ENCODE measurements around the gene KCTD16. TPM values are rescaled to one million over a fixed set of nuclear protein-coding genes. Genes with fewer than 3 reads are reported as not detected.

The KCTD16 gene
- total and polyA plus RNA-seq, 7 experiments from 2014 or later: 0.07 to 0.22 (median 0.13) TPM; not detected in 4

- no peak for DNase-seq
- no peaks in the 10 kb centered on the region for H3K9me3 ChIP-seq (ENCODE audit: control insufficient read depth in 2 of 3, low read length in 3 of 3)
- ChIA-PET POLR2A (no interaction called here), CTCF (no interaction called here)
- no peak overlapping the region for H3K4me3 ChIP-seq (ENCODE audit: low read length)
- H3K36me3 Mint-ChIP-seq: no peaks in the 10 kb centered on the region
- H3K27ac Mint-ChIP-seq: no peak overlapping the region
- no peaks in the 10 kb centered on the region for H3K36me3 ChIP-seq (ENCODE audit: control insufficient read depth in 2 of 3, insufficient read depth in 3 of 3, low read length in 3 of 3)
- H3K4me1 ChIP-seq (ENCODE audit: control insufficient read depth in 2 of 2, insufficient read depth in 2 of 2, low read length in 2 of 2): no peaks in the 10 kb centered on the region
- H3K4me3 Mint-ChIP-seq: no peak overlapping the region
- no peaks in the 10 kb centered on the region for H3K4me1 Mint-ChIP-seq
- intact Hi-C loops (cut with micrococcal nuclease): no loop called here
- no peaks in the 10 kb centered on the region for H3K27me3 ChIP-seq (ENCODE audit: control insufficient read depth in 2 of 2, insufficient read depth in 2 of 2, low read length in 2 of 2)
- ATAC-seq: no peak
- peaks cover 0 to 28% (median 11%) of the 10 kb centered on the region in 5 donors for H3K27me3 Mint-ChIP-seq
- H3K9me3 Mint-ChIP-seq: peaks cover 0 to 18% (median 2%) of the 10 kb centered on the region in 11 donors
- H3K27ac ChIP-seq (ENCODE audit: low read depth, low read length): no peak overlapping the region
Measured at GRCh38 chr5:144275329-144275728, 104.7 kb downstream of the KCTD16 start.

- ChIA-PET POLR2A (no interaction called here), CTCF (no interaction called here)
- DNase-seq (no peak), ATAC-seq (no peak)
- Histone ChIP-seq H3K4me1 (ENCODE audit: control insufficient read depth in 2 of 2, insufficient read depth in 2 of 2, low read length in 2 of 2) (no peaks in the 10 kb centered on the region), H3K36me3 (ENCODE audit: control insufficient read depth in 2 of 3, insufficient read depth in 3 of 3, low read length in 3 of 3) (no peaks in the 10 kb centered on the region), H3K4me3 (ENCODE audit: low read length) (no peak overlapping the region), H3K27me3 (ENCODE audit: control insufficient read depth in 2 of 2, insufficient read depth in 2 of 2, low read length in 2 of 2) (no peaks in the 10 kb centered on the region), H3K9me3 (ENCODE audit: control insufficient read depth in 2 of 3, low read length in 3 of 3) (no peaks in the 10 kb centered on the region), H3K27ac (ENCODE audit: low read depth, low read length) (no peak overlapping the region)
- H3K27me3 Mint-ChIP-seq: peaks cover 0 to 32% (median 11%) of the 10 kb centered on the region in 5 donors
- no peak overlapping the region for H3K27ac Mint-ChIP-seq
- H3K9me3 Mint-ChIP-seq: peaks cover 0 to 17% (median 2%) of the 10 kb centered on the region in 11 donors
- intact Hi-C loops (cut with micrococcal nuclease): no loop called here
- no peaks in the 10 kb centered on the region for H3K4me1 Mint-ChIP-seq
- no peaks in the 10 kb centered on the region for H3K36me3 Mint-ChIP-seq
- H3K4me3 Mint-ChIP-seq: no peak overlapping the region
Measured at GRCh38 chr5:144276034-144276822, 105.6 kb downstream of the KCTD16 start.

DNA sequence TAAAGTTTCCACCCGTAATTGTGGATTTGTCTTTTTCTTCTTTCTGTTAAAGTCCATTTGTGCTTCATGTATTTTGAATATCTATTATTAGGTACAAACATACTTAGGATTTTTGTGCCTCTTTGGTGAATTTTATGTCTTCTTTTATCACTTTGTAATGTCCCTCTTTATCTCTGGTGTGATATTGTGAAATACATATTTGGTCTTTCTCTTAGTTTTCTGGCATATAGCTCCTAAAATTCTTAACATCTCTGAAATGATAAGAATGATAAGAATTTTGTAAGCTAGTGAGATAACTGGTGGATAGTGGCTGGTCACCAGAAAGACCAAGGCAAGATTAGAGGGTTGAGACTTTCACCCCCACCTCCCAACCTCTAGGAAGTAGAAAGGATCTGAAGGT, 111.1 kb downstream of the KCTD16 start:
- CTCF ChIA-PET: interaction anchor here (0.6 kb wide), 1 partner anchor 1582 kb away, joined by 3 read pairs; no protein-coding TSS in a partner anchor
- DNase-seq (no peak), ATAC-seq (no peak)
- Histone ChIP-seq H3K27me3 (ENCODE audit: control insufficient read depth in 2 of 2, insufficient read depth in 2 of 2, low read length in 2 of 2) (no peaks in the 10 kb centered on the region), H3K4me3 (ENCODE audit: low read length) (no peak overlapping the region), H3K9me3 (ENCODE audit: control insufficient read depth in 2 of 3, low read length in 3 of 3) (no peaks in the 10 kb centered on the region), H3K27ac (ENCODE audit: low read depth, low read length) (no peak overlapping the region), H3K4me1 (ENCODE audit: control insufficient read depth in 2 of 2, insufficient read depth in 2 of 2, low read length in 2 of 2) (no peaks in the 10 kb centered on the region), H3K36me3 (ENCODE audit: control insufficient read depth in 2 of 3, insufficient read depth in 3 of 3, low read length in 3 of 3) (no peaks in the 10 kb centered on the region)
- no peaks in the 10 kb centered on the region for H3K4me1 Mint-ChIP-seq
- intact Hi-C loops (cut with micrococcal nuclease): no loop called here
- no peaks in the 10 kb centered on the region for H3K36me3 Mint-ChIP-seq
- no peak overlapping the region for H3K27ac Mint-ChIP-seq
- H3K27me3 Mint-ChIP-seq: peaks cover 0 to 34% (median 10%) of the 10 kb centered on the region in 5 donors
- POLR2A ChIA-PET: no interaction called here
- no peak overlapping the region for H3K4me3 Mint-ChIP-seq
- H3K9me3 Mint-ChIP-seq: peaks cover 0 to 6% (median 0%) of the 10 kb centered on the region in 11 donors

DNA sequence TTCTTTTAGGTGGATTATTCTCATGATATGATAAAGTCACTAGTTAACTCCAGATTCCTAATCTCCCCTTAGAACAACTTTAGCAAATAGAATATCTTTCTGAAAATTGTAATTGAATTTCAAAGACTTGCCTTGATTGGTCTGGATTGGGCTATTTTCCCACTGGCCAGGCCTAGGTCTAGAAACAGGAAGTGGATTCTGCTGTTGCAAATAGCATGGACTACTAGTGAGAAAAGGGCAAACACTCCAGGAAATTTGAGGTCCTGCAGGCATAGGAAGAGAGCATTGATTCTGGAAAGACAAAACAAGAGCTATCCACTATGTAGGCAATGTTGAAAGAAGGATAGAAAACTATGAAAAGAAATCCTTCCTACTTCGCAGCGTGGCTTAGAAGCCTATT, 113.4 kb downstream of the KCTD16 start:
- POLR2A ChIA-PET: no interaction called here
- Histone ChIP-seq H3K27ac (ENCODE audit: low read depth, low read length) (no peak overlapping the region), H3K4me1 (ENCODE audit: control insufficient read depth in 2 of 2, insufficient read depth in 2 of 2, low read length in 2 of 2) (no peaks in the 10 kb centered on the region), H3K27me3 (ENCODE audit: control insufficient read depth in 2 of 2, insufficient read depth in 2 of 2, low read length in 2 of 2) (no peaks in the 10 kb centered on the region), H3K36me3 (ENCODE audit: control insufficient read depth in 2 of 3, insufficient read depth in 3 of 3, low read length in 3 of 3) (no peaks in the 10 kb centered on the region), H3K9me3 (ENCODE audit: control insufficient read depth in 2 of 3, low read length in 3 of 3) (no peaks in the 10 kb centered on the region), H3K4me3 (ENCODE audit: low read length) (no peak overlapping the region)
- Mint-ChIP-seq H3K4me3 (no peak overlapping the region), H3K27ac (no peak overlapping the region), H3K4me1 (no peaks in the 10 kb centered on the region), H3K27me3 (peaks cover 0 to 29% (median 12%) of the 10 kb centered on the region in 5 donors), H3K36me3 (no peaks in the 10 kb centered on the region), H3K9me3 (peaks cover 0 to 6% (median 0%) of the 10 kb centered on the region in 11 donors)
- DNase-seq (no peak), ATAC-seq (no peak)
- CTCF ChIA-PET: no interaction called here
- intact Hi-C loops (cut with micrococcal nuclease): no loop called here

DNA sequence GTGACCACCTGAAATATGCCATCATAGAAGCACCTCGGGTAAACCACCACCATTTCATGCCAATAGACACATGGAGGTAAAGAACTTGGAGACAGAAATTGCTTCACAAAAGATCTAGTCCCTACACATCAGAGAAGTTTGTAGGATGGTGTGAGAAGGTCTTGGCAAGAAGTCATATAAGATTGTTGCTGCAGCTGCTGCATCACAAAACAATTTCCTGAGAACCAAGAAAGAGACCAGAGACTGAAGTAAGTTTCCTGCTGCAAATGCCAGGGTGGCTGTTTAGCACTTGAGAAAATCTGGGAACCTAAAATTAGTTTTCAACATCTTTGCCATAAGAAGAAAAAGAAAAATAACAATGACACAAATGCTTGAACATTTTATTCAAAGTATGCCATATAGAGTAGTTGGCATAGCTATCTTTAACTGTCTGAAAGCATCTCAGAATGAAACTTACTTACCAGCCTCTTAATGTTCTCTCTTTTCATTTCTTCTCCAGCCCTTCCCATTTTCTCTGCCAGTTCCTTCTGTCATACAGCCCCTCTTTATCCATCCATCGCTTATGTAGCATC, 114.3 kb downstream of the KCTD16 start:
- Mint-ChIP-seq H3K36me3 (no peaks in the 10 kb centered on the region), H3K27ac (no peak overlapping the region), H3K4me1 (no peaks in the 10 kb centered on the region), H3K4me3 (no peak overlapping the region), H3K9me3 (peaks cover 0 to 9% (median 0%) of the 10 kb centered on the region in 11 donors), H3K27me3 (peaks cover 0 to 24% (median 14%) of the 10 kb centered on the region in 5 donors)
- ATAC-seq (no peak), DNase-seq (no peak)
- no peak overlapping the region for H3K27ac ChIP-seq (ENCODE audit: low read depth, low read length)
- ChIA-PET POLR2A (no interaction called here), CTCF (no interaction called here)
- H3K4me1 ChIP-seq (ENCODE audit: control insufficient read depth in 2 of 2, insufficient read depth in 2 of 2, low read length in 2 of 2): no peaks in the 10 kb centered on the region
- intact Hi-C loops (cut with micrococcal nuclease): no loop called here
- H3K36me3 ChIP-seq (ENCODE audit: control insufficient read depth in 2 of 3, insufficient read depth in 3 of 3, low read length in 3 of 3): no peaks in the 10 kb centered on the region
- no peaks in the 10 kb centered on the region for H3K9me3 ChIP-seq (ENCODE audit: control insufficient read depth in 2 of 3, low read length in 3 of 3)
- H3K27me3 ChIP-seq (ENCODE audit: control insufficient read depth in 2 of 2, insufficient read depth in 2 of 2, low read length in 2 of 2): no peaks in the 10 kb centered on the region
- no peak overlapping the region for H3K4me3 ChIP-seq (ENCODE audit: low read length)

DNA sequence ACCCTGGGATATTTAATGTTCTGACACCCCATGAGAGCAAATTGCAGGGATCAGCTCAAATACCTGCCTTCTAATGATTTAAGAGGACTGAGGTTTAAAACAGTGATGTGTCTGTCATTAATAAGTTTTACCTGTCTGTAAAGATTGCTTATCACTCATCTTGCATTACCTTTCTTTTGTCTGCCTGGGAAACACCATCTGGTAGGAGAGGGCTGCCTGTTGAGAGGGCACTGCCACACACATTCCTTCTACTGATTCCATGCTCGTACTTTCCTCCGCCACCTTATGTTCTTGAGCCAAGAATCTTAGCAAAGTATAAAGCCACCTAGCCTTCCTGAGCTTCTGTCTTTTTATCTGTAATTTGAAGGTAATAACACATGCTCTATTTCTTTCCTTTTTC, 118.6 kb downstream of the KCTD16 start:
- Histone ChIP-seq H3K4me3 (ENCODE audit: low read length) (no peak overlapping the region), H3K36me3 (ENCODE audit: control insufficient read depth in 2 of 3, insufficient read depth in 3 of 3, low read length in 3 of 3) (no peaks in the 10 kb centered on the region), H3K4me1 (ENCODE audit: control insufficient read depth in 2 of 2, insufficient read depth in 2 of 2, low read length in 2 of 2) (no peaks in the 10 kb centered on the region), H3K27me3 (ENCODE audit: control insufficient read depth in 2 of 2, insufficient read depth in 2 of 2, low read length in 2 of 2) (no peaks in the 10 kb centered on the region), H3K9me3 (ENCODE audit: control insufficient read depth in 2 of 3, low read length in 3 of 3) (no peaks in the 10 kb centered on the region), H3K27ac (ENCODE audit: low read depth, low read length) (no peak overlapping the region)
- Mint-ChIP-seq H3K4me3 (no peak overlapping the region), H3K4me1 (no peaks in the 10 kb centered on the region), H3K36me3 (no peaks in the 10 kb centered on the region), H3K9me3 (peaks cover 0 to 4% (median 0%) of the 10 kb centered on the region in 11 donors), H3K27ac (no peak overlapping the region), H3K27me3 (peaks cover 0 to 20% (median 12%) of the 10 kb centered on the region in 5 donors)
- ChIA-PET CTCF (no interaction called here), POLR2A (no interaction called here)
- intact Hi-C loops (cut with micrococcal nuclease): no loop called here
- ATAC-seq (no peak), DNase-seq (no peak)

DNA sequence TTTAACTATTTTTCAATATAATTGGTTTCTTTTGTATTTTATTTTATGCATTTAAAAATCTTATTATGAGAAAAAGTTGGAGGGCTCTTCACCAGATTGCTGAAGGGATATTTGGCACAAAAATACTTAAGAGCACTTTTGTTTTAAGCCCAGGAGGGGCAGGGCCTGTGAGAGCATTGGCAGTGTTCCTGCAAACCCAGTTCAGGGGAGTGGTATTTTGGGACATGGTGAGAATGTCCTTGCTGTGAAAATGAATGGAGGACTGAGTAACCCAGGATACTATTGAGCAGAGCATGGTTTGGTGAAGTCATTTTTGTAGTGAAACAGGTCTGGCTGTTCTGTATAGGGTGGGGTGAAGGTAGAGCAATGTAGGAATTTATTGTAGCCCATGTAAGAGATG, 121.4 kb downstream of the KCTD16 start:
- H3K9me3 ChIP-seq (ENCODE audit: control insufficient read depth in 2 of 3, low read length in 3 of 3): no peaks in the 10 kb centered on the region
- ATAC-seq (no peak), DNase-seq (no peak)
- no peak overlapping the region for H3K27ac ChIP-seq (ENCODE audit: low read depth, low read length)
- H3K36me3 Mint-ChIP-seq: no peaks in the 10 kb centered on the region
- H3K4me3 ChIP-seq (ENCODE audit: low read length): no peak overlapping the region
- no peaks in the 10 kb centered on the region for H3K36me3 ChIP-seq (ENCODE audit: control insufficient read depth in 2 of 3, insufficient read depth in 3 of 3, low read length in 3 of 3)
- H3K4me3 Mint-ChIP-seq: no peak overlapping the region
- H3K27me3 Mint-ChIP-seq: peaks cover 0 to 25% (median 13%) of the 10 kb centered on the region in 5 donors
- intact Hi-C loops (cut with micrococcal nuclease): no loop called here
- POLR2A ChIA-PET: no interaction called here
- H3K9me3 Mint-ChIP-seq: peaks cover 0 to 4% (median 0%) of the 10 kb centered on the region in 11 donors
- CTCF ChIA-PET: no interaction called here
- no peaks in the 10 kb centered on the region for H3K4me1 Mint-ChIP-seq
- no peak overlapping the region for H3K27ac Mint-ChIP-seq
- no peaks in the 10 kb centered on the region for H3K27me3 ChIP-seq (ENCODE audit: control insufficient read depth in 2 of 2, insufficient read depth in 2 of 2, low read length in 2 of 2)
- H3K4me1 ChIP-seq (ENCODE audit: control insufficient read depth in 2 of 2, insufficient read depth in 2 of 2, low read length in 2 of 2): no peaks in the 10 kb centered on the region

Measured in naive thymus-derived CD4-positive, alpha-beta T cell (primary cell).